ENCODE results near the gene YLPM1.

DNA sequence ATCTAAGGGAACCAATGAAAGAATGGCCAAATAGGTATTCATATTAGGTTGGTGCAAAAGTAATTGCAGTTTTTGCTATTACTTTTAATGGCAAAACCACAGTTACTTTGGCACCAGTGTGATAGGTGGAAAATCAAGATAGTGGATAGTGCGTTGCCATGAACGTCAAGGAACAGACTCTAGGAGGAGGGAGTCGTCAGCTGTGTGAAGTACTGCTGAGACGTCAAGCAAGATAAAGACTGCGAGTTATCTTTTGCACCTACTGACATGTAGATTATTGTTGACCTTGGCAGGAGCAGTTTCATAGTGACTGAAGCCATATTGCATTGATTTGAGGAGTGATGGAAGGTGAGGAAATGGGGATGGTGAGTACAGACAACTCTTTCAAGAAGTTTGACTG lies 8.3 kb downstream of the YLPM1 start:
- TF ChIP-seq, protein P1, sequence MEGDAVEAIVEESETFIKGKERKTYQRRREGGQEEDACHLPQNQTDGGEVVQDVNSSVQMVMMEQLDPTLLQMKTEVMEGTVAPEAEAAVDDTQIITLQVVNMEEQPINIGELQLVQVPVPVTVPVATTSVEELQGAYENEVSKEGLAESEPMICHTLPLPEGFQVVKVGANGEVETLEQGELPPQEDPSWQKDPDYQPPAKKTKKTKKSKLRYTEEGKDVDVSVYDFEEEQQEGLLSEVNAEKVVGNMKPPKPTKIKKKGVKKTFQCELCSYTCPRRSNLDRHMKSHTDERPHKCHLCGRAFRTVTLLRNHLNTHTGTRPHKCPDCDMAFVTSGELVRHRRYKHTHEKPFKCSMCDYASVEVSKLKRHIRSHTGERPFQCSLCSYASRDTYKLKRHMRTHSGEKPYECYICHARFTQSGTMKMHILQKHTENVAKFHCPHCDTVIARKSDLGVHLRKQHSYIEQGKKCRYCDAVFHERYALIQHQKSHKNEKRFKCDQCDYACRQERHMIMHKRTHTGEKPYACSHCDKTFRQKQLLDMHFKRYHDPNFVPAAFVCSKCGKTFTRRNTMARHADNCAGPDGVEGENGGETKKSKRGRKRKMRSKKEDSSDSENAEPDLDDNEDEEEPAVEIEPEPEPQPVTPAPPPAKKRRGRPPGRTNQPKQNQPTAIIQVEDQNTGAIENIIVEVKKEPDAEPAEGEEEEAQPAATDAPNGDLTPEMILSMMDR (IDR thresholded peaks at IDR 0.05): no peak
- no peak for TF ChIP-seq EZH2 (IDR thresholded peaks at IDR 0.05)
- no peak for TF ChIP-seq EZH2phosphoT487 (IDR thresholded peaks at IDR 0.05)

All from neural progenitor cell (in vitro differentiated cells).